Stimulated activated CD4-positive, alpha-beta T cell treated with anti-CD3 and anti-CD28 coated beads, Interleukin-12 subunit alpha, Interleukin-12 subunit beta, amount 100 ng/mL, for 24 hours (primary cell): ENCODE measurements around the gene CLEC4D.
"Not testable (repeated sequence)": the region's sequence is repeated elsewhere in the genome, so short reads cannot be mapped to it uniquely, and the experiment has no call there.

Experiments used
- DNase-seq, 2 experiments: peaks; one replicate each; pipeline ENCODE4 v3.0.0-alpha.2; 2020; ENCODE audit warnings: low read depth in 2 of 2

CLEC4D gene

GRCh38 chr12:8532045-8532444 is 18.7 kb downstream of the CLEC4D start:
- no peak for DNase-seq

- not testable (repeated sequence) for DNase-seq
Observed at GRCh38 chr12:8537820-8538219, 24.5 kb downstream of the CLEC4D start.

- not testable (repeated sequence) for DNase-seq
Observed at GRCh38 chr12:8540831-8541230, 27.5 kb downstream of the CLEC4D start, which contains the start of gene CLEC4E. TSS of gene CLEC4E (minus strand) at chr12:8540905. CDS start at chr12:8540797, 108 bp downstream.

- no peak for DNase-seq
Observed at GRCh38 chr12:8541562-8541961, 28.3 kb downstream of the CLEC4D start.

GRCh38 chr12:8544295-8544694 is 31.0 kb downstream of the CLEC4D start:
- peak; percentile 27 to 57 for DNase-seq

- no peak for DNase-seq
Observed at GRCh38 chr12:8546591-8546990, 33.3 kb downstream of the CLEC4D start.

- DNase-seq = no peak
Observed at GRCh38 chr12:8547645-8548044, 34.3 kb downstream of the CLEC4D start.

GRCh38 chr12:8548192-8548591 is 34.9 kb downstream of the CLEC4D start:
- DNase-seq = no peak

- no peak for DNase-seq
Observed at GRCh38 chr12:8549381-8549780, 36.1 kb downstream of the CLEC4D start.

- DNase-seq = no peak
Observed at GRCh38 chr12:8553088-8553627, 39.9 kb downstream of the CLEC4D start.

- DNase-seq = no peak
Observed at GRCh38 chr12:8554451-8555195, 41.3 kb downstream of the CLEC4D start.

- DNase-seq = no peak
Observed at GRCh38 chr12:8556531-8557097, 43.3 kb downstream of the CLEC4D start.

GRCh38 chr12:8559676-8560075 is 46.4 kb downstream of the CLEC4D start:
- no peak for DNase-seq

GRCh38 chr12:8561011-8561410 is 47.7 kb downstream of the CLEC4D start:
- DNase-seq = no peak

GRCh38 chr12:8562310-8562709 is 49.0 kb downstream of the CLEC4D start:
- no peak for DNase-seq

- DNase-seq = no peak
Observed at GRCh38 chr12:8563356-8563755, 50.1 kb downstream of the CLEC4D start.

- DNase-seq = no peak
Observed at GRCh38 chr12:8564656-8565055, 51.4 kb downstream of the CLEC4D start.

- not testable (repeated sequence) for DNase-seq
Observed at GRCh38 chr12:8566052-8566451, 52.7 kb downstream of the CLEC4D start.

GRCh38 chr12:8566525-8566924 is 53.2 kb downstream of the CLEC4D start:
- no peak for DNase-seq
